GM23248 (cell line): ENCODE results near the gene ZYX.

Experiments used
- EZH2 ChIP-seq: fragments of 200-600 bp; sonication (generic); IDR thresholded peaks from 2 replicates; pipeline ENCODE4 v1.6.1; 2018; ENCODE audit warnings: antibody characterized with exemption, mild to moderate bottlenecking; ENCODE audit not compliant: insufficient read depth, poor library complexity, severe bottlenecking
- EZH2phosphoT487 ChIP-seq: fragments of 200-600 bp; sonication (generic); IDR thresholded peaks from 2 replicates; pipeline ENCODE4 v1.6.1; 2018; ENCODE audit warnings: antibody characterized with exemption, moderate library complexity, mild to moderate bottlenecking, low read depth; ENCODE audit not compliant: insufficient read depth

GRCh38 chr7:143374561-143374960 is 6.6 kb upstream of the ZYX start:
- no peak for TF ChIP-seq EZH2
- no peak for TF ChIP-seq EZH2phosphoT487
